ENCODE results near the gene ZNF835. TPM values are rescaled to one million over a fixed set of nuclear protein-coding genes. Genes with fewer than 3 reads are reported as not detected.

ZNF835 gene
- polyA plus RNA-seq, 1 donor from 2014 or later = not detected

GRCh38 chr19:56687031-56687430 is 15.5 kb upstream of the ZNF835 start:
- H3K4me2 ChIP-seq (ENCODE audit: low read length) = no peak overlapping the region
- no peaks in the 10 kb centered on the region for H3K27me3 ChIP-seq (ENCODE audit: insufficient read depth, low read depth, low read length)
- no peaks in the 10 kb centered on the region for H3K9me3 ChIP-seq (ENCODE audit: low read length)
- no peak for TF ChIP-seq MXI1 (conservative IDR thresholded peaks at IDR 0.05; ENCODE audit: poor library complexity, severe bottlenecking)
- no peak for TF ChIP-seq RAD21 (conservative IDR thresholded peaks at IDR 0.05)
- no peak for TF ChIP-seq EZH2 (IDR thresholded peaks at IDR 0.05; ENCODE audit: borderline replicate concordance, insufficient read depth, low read length, poor library complexity, severe bottlenecking)
- TF ChIP-seq CTCF (IDR thresholded peaks at IDR 0.05; ENCODE audit: poor library complexity, severe bottlenecking) = no peak
- no peak for TF ChIP-seq REST (IDR thresholded peaks at IDR 0.05; ENCODE audit: borderline replicate concordance)
- no peak for TF ChIP-seq POLR2AphosphoS5 (IDR thresholded peaks at IDR 0.05)
- no peak for TF ChIP-seq EP300 (conservative IDR thresholded peaks at IDR 0.05; ENCODE audit: poor library complexity, severe bottlenecking)
- no peak for TF ChIP-seq TAF1 (IDR thresholded peaks at IDR 0.05; ENCODE audit: low read depth)
- no peak for TF ChIP-seq SMC3 (conservative IDR thresholded peaks at IDR 0.05; ENCODE audit: poor library complexity)
- no peak overlapping the region for H3K9ac ChIP-seq (ENCODE audit: low read length)
- no peak overlapping the region for H2AFZ ChIP-seq (ENCODE audit: low read depth, low read length)
- H3F3A ChIP-seq (ENCODE audit: insufficient read depth, low read length, poor library complexity, severe bottlenecking) = no peaks in the 10 kb centered on the region
- no peaks in the 10 kb centered on the region for H3K36me3 ChIP-seq (ENCODE audit: insufficient read depth, low read length)
- H3K79me2 ChIP-seq (replicated peaks; ENCODE audit: insufficient read depth, low read length) = no peaks in the 10 kb centered on the region
- H4K20me1 ChIP-seq (ENCODE audit: insufficient read depth) = no peaks in the 10 kb centered on the region
- no peak overlapping the region for H3K4me3 ChIP-seq (ENCODE audit: low read length)
- H3K9me2 ChIP-seq (ENCODE audit: insufficient read depth, low read length) = no peaks in the 10 kb centered on the region
- H3K27ac ChIP-seq (ENCODE audit: low read length) = no peak overlapping the region

- H3F3A ChIP-seq (ENCODE audit: insufficient read depth, low read length, poor library complexity, severe bottlenecking) = no peaks in the 10 kb centered on the region
- no peaks in the 10 kb centered on the region for H3K9me2 ChIP-seq (ENCODE audit: insufficient read depth, low read length)
- no peaks in the 10 kb centered on the region for H3K36me3 ChIP-seq (ENCODE audit: insufficient read depth, low read length)
- H3K27me3 ChIP-seq (ENCODE audit: insufficient read depth, low read depth, low read length) = no peaks in the 10 kb centered on the region
- H3K27ac ChIP-seq (ENCODE audit: low read length) = no peak overlapping the region
- H3K79me2 ChIP-seq (replicated peaks; ENCODE audit: insufficient read depth, low read length) = no peaks in the 10 kb centered on the region
- H3K9me3 ChIP-seq (ENCODE audit: low read length) = no peaks in the 10 kb centered on the region
- H3K4me3 ChIP-seq (ENCODE audit: low read length) = no peak overlapping the region
- H3K4me2 ChIP-seq (ENCODE audit: low read length) = no peak overlapping the region
- TF ChIP-seq RAD21 (conservative IDR thresholded peaks at IDR 0.05) (no peak), REST (IDR thresholded peaks at IDR 0.05; ENCODE audit: borderline replicate concordance) (no peak), EP300 (conservative IDR thresholded peaks at IDR 0.05; ENCODE audit: poor library complexity, severe bottlenecking) (no peak), POLR2AphosphoS5 (IDR thresholded peaks at IDR 0.05) (no peak), SMC3 (conservative IDR thresholded peaks at IDR 0.05; ENCODE audit: poor library complexity) (no peak), MXI1 (conservative IDR thresholded peaks at IDR 0.05; ENCODE audit: poor library complexity, severe bottlenecking) (no peak), EZH2 (IDR thresholded peaks at IDR 0.05; ENCODE audit: borderline replicate concordance, insufficient read depth, low read length, poor library complexity, severe bottlenecking) (no peak), CTCF (IDR thresholded peaks at IDR 0.05; ENCODE audit: poor library complexity, severe bottlenecking) (no peak), TAF1 (IDR thresholded peaks at IDR 0.05; ENCODE audit: low read depth) (no peak)
- H2AFZ ChIP-seq (ENCODE audit: low read depth, low read length) = no peak overlapping the region
- no peak overlapping the region for H3K9ac ChIP-seq (ENCODE audit: low read length)
- no peaks in the 10 kb centered on the region for H4K20me1 ChIP-seq (ENCODE audit: insufficient read depth)
Observed at GRCh38 chr19:56683116-56683515, 11.6 kb upstream of the ZNF835 start.

Data from neural cell (in vitro differentiated cells).